Activated T-cell treated with anti-CD3 and anti-CD28 coated beads, Interleukin-2, amount 50 U/mL, for 4 hours (primary cell): Measurements from ENCODE around the gene TRIM46. TPM values are rescaled to one million over a fixed set of nuclear protein-coding genes. Genes with fewer than 3 reads are reported as not detected.

Experiments used
- ATAC-seq, 2 donors: fragments of 200-7000 bp; cut with Tn5 transposase; one replicate each; pipeline ENCODE4 v1.10.0; 2021
- DNase-seq: peaks from one replicate; pipeline ENCODE4 v3.0.0-alpha.2; 2020
- H3K27me3 Mint-ChIP-seq: one replicate; pipeline ENCODE4 v1.8.0; 2021; ENCODE audit warnings: low read depth, mixed read lengths
- H3K36me3 Mint-ChIP-seq: one replicate; pipeline ENCODE4 v1.8.0; 2022; ENCODE audit warnings: mixed read lengths; ENCODE audit not compliant: insufficient read depth
- H3K4me1 Mint-ChIP-seq: one replicate; pipeline ENCODE4 v1.8.0; 2021; ENCODE audit warnings: low read depth, mixed read lengths
- H3K4me3 Mint-ChIP-seq: one replicate; pipeline ENCODE4 v1.8.0; 2021; ENCODE audit warnings: mild to moderate bottlenecking, moderate library complexity, mixed read lengths
- H3K9me3 Mint-ChIP-seq: one replicate; pipeline ENCODE4 v1.8.0; 2021; ENCODE audit warnings: mixed read lengths
- total RNA-seq, 3 donors: library from RNA; stranded (reverse); gene quantifications; one replicate each; pipeline ENCODE4 v1.2.1, GENCODE V29; 2021

Gene TRIM46, protein sequence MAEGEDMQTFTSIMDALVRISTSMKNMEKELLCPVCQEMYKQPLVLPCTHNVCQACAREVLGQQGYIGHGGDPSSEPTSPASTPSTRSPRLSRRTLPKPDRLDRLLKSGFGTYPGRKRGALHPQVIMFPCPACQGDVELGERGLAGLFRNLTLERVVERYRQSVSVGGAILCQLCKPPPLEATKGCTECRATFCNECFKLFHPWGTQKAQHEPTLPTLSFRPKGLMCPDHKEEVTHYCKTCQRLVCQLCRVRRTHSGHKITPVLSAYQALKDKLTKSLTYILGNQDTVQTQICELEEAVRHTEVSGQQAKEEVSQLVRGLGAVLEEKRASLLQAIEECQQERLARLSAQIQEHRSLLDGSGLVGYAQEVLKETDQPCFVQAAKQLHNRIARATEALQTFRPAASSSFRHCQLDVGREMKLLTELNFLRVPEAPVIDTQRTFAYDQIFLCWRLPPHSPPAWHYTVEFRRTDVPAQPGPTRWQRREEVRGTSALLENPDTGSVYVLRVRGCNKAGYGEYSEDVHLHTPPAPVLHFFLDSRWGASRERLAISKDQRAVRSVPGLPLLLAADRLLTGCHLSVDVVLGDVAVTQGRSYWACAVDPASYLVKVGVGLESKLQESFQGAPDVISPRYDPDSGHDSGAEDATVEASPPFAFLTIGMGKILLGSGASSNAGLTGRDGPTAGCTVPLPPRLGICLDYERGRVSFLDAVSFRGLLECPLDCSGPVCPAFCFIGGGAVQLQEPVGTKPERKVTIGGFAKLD
- 1 to 10 TPM; 3.5 to 4.4 (median 3.5) TPM for total RNA-seq

DNA sequence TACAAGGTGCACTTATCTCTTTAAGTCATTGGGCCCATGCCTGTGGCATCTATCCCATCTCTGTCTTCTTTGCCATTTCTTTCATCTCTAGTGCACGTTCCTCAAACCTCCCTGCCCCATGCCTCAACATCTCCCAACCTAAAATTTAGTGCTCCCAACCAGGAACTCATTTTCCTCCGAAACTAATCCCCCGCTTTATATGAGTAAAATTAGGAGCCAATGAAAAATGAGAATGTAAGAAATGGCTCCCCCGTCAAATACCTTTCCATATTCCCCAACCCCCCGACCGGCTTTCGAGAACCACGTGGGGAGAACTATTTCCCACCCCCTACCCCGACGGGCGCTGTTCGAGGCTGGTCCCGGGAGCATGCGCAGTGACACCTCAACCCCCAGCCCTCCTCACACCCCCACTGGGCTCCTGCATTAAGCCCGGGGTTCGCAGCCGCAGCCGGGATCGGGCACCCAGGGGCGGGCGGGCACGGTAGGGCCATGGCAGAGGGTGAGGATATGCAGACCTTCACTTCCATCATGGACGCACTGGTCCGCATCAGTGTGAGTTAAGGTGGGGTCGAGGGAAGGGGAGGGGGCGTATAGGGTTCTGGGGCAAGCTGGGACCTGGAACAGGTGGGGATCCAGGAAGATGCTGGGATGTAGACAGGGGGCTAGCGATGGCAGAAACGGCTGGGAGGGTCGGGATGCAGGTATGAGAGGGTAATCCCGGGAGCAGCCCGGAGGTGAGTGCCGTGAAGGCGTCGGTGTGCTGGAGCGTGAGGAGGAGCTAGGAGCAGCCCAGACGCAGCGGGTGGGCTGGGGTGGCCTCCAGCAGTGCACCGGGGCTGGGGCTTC, at the start of gene TRIM46:
TSS of gene TRIM46 (plus strand) at position 372 of the 846 bp plus-strand sequence. CDS start at position 490, 118 bp downstream.
- peaks cover 13% of the 10 kb centered on the region for H3K36me3 Mint-ChIP-seq
- ATAC-seq (peak; percentile 36), DNase-seq (peak; percentile 68)
- H3K4me3 Mint-ChIP-seq = peak within 1 kb of the TSS; percentile 95
- H3K9me3 Mint-ChIP-seq = no peaks in the 10 kb centered on the region
- H3K27me3 Mint-ChIP-seq = no peaks in the 10 kb centered on the region
- peaks cover 47% of the 10 kb centered on the region for H3K4me1 Mint-ChIP-seq

- Mint-ChIP-seq H3K36me3 (no peaks in the 10 kb centered on the region), H3K4me3 (no peak overlapping the region), H3K4me1 (peaks cover 28% of the 10 kb centered on the region), H3K27me3 (peaks cover 17% of the 10 kb centered on the region), H3K9me3 (no peaks in the 10 kb centered on the region)
- ATAC-seq = no peak
- DNase-seq = no peak
Observed at GRCh38 chr1:155124503-155125463, 48.9 kb upstream of the TRIM46 start.

DNA sequence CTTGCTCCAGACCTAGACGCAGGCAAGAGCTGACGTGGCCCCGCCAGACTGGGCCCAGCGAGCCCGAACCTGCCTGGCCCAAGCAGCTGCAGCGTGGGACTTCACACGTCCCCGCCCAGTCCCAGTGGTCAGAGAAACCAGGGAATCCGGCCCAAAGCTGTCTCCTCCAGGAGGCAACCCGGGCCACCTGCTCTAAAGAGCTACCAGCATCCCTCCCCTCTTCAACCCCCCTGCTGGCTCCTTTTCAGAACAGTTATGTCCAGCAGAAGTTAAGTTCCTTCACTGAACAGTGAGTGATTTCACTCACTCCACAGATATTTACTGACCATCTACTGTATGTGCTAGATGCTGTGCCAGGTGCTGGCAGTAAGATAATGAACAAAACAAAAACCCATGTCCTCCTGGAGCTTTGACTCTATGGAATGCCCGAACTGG, 48.1 kb upstream of the TRIM46 start:
- Mint-ChIP-seq H3K36me3 (no peaks in the 10 kb centered on the region), H3K9me3 (no peaks in the 10 kb centered on the region), H3K4me1 (peaks cover 33% of the 10 kb centered on the region), H3K4me3 (no peak overlapping the region), H3K27me3 (peaks cover 17% of the 10 kb centered on the region)
- no peak for ATAC-seq
- DNase-seq = no peak

GRCh38 chr1:155125946-155126555, 47.6 kb upstream of the TRIM46 start:
- Mint-ChIP-seq H3K9me3 (no peaks in the 10 kb centered on the region), H3K4me3 (no peak overlapping the region), H3K36me3 (no peaks in the 10 kb centered on the region), H3K27me3 (peaks cover 17% of the 10 kb centered on the region), H3K4me1 (peaks cover 37% of the 10 kb centered on the region)
- DNase-seq (no peak), ATAC-seq (no peak)

- Mint-ChIP-seq H3K27me3 (peaks cover 15% of the 10 kb centered on the region), H3K4me1 (peaks cover 37% of the 10 kb centered on the region), H3K9me3 (no peaks in the 10 kb centered on the region)
Observed at GRCh38 chr1:155126556-155127104, 47.0 kb upstream of the TRIM46 start.

GRCh38 chr1:155127105-155127966, 46.3 kb upstream of the TRIM46 start, which contains the start of gene EFNA1:
Gene EFNA1 (plus strand): TSS chr1:155127876. CDS start chr1:155127978, 102 bp downstream.
- Mint-ChIP-seq H3K9me3 (no peaks in the 10 kb centered on the region), H3K27me3 (peaks cover 15% of the 10 kb centered on the region), H3K4me1 (peaks cover 37% of the 10 kb centered on the region), H3K36me3 (no peaks in the 10 kb centered on the region), H3K4me3 (peak within 1 kb of the TSS; percentile 81)
- ATAC-seq = peak; percentile 71 to 75
- peak; percentile 32 for DNase-seq

More at GRCh38 chr1:155126556-155127104, 47.0 kb upstream of the TRIM46 start:
- Mint-ChIP-seq H3K36me3 (no peaks in the 10 kb centered on the region), H3K4me3 (peak overlapping the region; percentile 81)
- DNase-seq (no peak), ATAC-seq (peak; percentile 74)

- ATAC-seq (no peak), DNase-seq (no peak)
- Mint-ChIP-seq H3K36me3 (no peaks in the 10 kb centered on the region), H3K9me3 (no peaks in the 10 kb centered on the region), H3K27me3 (peaks cover 15% of the 10 kb centered on the region), H3K4me1 (peaks cover 37% of the 10 kb centered on the region), H3K4me3 (peak overlapping the region; percentile 74)
Observed at GRCh38 chr1:155127967-155128754, 45.5 kb upstream of the TRIM46 start.

- H3K36me3 Mint-ChIP-seq = no peaks in the 10 kb centered on the region
- H3K27me3 Mint-ChIP-seq = peaks cover 15% of the 10 kb centered on the region
- no peaks in the 10 kb centered on the region for H3K9me3 Mint-ChIP-seq
- ATAC-seq (no peak), DNase-seq (no peak)
- peak overlapping the region; percentile 74 for H3K4me3 Mint-ChIP-seq
- H3K4me1 Mint-ChIP-seq = peaks cover 37% of the 10 kb centered on the region
Observed at GRCh38 chr1:155128755-155129473, 44.7 kb upstream of the TRIM46 start.

DNA sequence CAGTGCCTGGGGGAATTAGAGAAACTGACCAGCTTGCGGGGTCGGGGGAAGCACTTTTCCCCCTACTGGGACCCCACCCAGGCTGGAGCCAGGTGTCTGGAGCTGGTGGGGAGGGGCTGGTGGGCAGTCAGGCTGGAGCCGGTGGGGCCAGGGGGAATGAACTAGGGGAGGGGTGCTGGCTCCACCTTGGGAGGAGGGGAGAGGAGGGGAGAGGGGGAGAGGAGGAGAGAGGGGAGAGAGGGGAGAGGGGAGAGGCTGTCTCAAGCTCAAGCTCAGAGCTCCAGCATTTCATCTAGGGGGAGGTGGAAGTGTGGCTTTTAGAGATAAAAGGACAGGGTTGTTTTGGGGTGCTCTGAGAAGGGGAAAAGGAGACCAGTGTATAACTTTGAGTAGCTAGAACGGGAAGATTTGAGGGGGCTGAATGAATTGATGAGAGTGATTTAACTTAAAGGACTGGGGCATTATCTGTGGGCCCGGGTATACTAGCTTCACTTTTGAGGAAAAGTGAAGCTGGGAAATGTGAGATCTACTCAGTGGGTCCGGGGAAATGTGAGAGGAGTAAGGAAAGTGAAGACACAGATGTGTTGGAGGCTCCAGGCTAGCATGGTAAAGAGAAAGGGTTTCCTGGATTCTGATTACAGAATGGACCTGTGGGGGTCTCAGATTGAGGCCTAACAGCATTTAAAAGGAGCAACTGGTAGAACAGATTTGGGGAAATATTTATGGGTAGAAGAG, 43.2 kb upstream of the TRIM46 start:
- H3K9me3 Mint-ChIP-seq = no peaks in the 10 kb centered on the region

GRCh38 chr1:155131285-155131684, 42.4 kb upstream of the TRIM46 start:
- peaks cover 12% of the 10 kb centered on the region for H3K27me3 Mint-ChIP-seq
- DNase-seq = no peak
- H3K9me3 Mint-ChIP-seq = no peaks in the 10 kb centered on the region
- ATAC-seq = no peak
- H3K4me3 Mint-ChIP-seq = no peak overlapping the region
- no peaks in the 10 kb centered on the region for H3K36me3 Mint-ChIP-seq
- H3K4me1 Mint-ChIP-seq = peaks cover 50% of the 10 kb centered on the region

More for the DNA sequence above, 43.2 kb upstream of the TRIM46 start:
- DNase-seq (no peak), ATAC-seq (no peak)
- Mint-ChIP-seq H3K36me3 (no peaks in the 10 kb centered on the region), H3K27me3 (peaks cover 15% of the 10 kb centered on the region), H3K4me1 (peaks cover 47% of the 10 kb centered on the region), H3K4me3 (no peak overlapping the region)
